Forelimb muscle (tissue), 1 donor: ENCODE data around the gene PALS1. TPM values are rescaled to one million over a fixed set of nuclear protein-coding genes. Genes with fewer than 3 reads are reported as not detected.

Experiments used
- DNase-seq: peaks from one replicate; pipeline ENCODE4 v3.0.0-alpha.2; 2013; ENCODE audit warnings: low read depth
- polyA plus RNA-seq: library from polyadenylated mRNA; unstranded; fragments of 120-200 nt; gene quantifications from one replicate; pipeline ENCODE4 v1.2.1, GENCODE V29; 2013; ENCODE audit not compliant: insufficient read length

PALS1 gene
- polyA plus RNA-seq: 12.7 TPM

- DNase-seq: no peak
Measured at GRCh38 chr14:67241411-67242167, at the start of gene PALS1. PALS1 (plus strand) TSS chr14:67241435; CDS start chr14:67279171, 37,736 bp downstream.

DNA sequence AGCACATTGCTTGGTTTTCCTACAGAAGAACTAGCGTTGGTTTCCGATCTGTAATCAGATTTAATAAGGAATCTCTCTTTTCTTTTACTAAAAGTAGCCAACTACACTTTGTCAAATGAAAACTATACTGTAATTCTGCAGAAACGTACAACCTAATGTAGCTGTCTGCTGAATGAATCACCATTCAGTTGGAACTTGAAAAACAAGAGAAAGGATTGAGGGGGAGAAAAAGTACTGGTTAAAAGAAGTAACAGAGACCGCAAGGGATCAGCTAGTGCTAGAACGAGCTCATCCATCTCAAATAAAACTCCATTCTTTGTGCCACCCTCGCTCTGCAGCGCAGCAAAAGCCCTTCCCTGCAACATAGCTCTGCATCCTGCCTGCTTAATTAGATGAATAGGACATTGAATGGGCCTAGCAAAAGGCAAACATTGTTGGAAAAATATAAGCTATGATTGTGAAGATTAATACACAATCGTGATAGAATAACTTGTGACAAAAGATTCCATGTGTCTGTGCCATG lies 49.4 kb upstream of the PALS1 start:
- no peak for DNase-seq

DNA sequence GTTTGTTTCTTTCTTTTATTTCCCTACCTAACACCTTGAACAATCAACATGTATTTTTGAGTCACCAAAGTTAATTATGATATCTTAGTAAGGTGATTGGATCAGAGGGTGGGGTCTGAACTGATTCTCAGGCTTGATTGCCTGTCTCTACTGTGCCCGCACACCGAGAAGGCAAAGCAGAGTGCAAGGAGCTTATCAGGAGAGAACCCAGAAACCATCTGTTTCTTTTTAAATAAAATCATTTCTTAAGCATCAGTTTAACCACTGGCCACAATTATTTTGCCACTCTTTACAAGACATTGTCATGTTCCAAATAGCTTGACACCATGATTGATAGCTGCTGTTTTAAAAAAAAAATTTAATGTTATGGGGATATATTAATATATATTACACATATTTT lies 48.9 kb upstream of the PALS1 start:
- DNase-seq: no peak

GRCh38 chr14:67195279-67195678 lies 46.0 kb upstream of the PALS1 start:
- DNase-seq: no peak

DNA sequence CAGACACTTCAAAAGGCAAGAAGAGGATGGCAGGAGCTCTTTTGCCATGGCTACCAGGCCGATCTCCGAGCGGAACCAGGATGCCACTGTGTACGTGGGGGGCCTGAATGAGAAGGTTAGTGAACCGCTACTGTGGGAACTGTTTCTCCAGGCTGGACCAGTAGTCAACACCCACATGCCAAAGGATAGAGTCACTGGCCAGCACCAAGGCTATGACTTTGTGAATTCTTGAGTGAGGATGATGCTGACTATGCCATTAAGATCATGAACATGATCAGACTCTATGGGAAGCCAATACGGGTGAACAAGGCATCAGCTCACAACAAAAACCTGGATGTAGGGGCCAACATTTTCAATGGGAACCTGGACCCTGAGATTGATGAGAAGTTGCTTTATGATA lies 42.2 kb upstream of the PALS1 start:
- no peak for DNase-seq

DNA sequence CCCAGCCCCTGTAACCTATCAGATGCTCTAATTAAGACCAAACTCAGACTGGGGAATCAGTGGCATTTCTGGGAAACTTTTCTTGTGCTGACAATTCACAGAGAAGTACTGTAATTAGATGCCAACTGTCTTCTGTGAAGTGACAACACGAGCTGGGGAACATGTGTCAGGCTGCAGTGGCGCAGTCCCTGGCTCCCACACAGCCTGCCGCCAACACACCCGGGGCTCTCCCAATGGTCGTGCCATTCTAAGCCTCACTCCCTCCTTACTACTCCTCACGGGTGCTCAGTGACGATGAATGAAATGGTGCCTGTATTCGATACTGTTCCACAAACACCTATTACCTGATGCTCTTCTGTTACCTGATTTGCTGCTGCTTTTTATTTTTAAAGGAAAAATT lies 33.4 kb upstream of the PALS1 start:
- DNase-seq: no peak

GRCh38 chr14:67218126-67218525 lies 23.1 kb upstream of the PALS1 start:
- no peak for DNase-seq

DNA sequence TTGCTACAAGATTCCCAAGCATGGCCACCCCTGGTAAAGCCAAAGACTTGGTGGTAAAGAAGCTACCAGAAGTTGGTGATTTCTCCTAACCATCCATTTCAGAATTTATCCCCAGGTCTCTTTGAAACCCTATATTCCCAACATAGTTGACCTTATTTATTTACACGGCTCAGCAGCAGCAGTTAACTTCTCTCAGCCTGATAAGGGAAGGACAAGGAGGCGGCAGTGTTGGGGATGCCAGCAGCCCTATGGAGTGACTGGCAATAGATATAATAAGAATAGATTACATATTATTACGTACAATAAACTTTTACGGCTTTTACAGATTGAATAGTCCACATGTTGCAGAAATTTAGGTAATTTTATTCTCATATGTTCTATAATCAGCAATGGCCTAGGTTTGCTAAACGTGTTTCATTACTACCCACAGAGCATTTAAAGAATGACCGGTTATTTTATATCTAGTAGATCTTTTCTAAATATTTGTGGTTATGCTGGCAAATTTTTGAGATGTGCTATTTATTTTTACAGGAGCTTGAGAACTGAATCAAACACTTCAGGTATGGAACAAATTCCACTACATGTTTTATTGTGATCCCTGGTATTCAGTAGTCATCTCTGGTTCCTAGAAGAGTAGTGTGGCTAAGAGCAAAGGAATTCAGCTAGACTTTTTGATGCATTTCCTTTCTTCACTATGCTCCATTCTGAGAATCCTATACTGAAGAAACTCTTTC lies 19.8 kb upstream of the PALS1 start:
- no peak for DNase-seq

GRCh38 chr14:67221982-67222328 lies 19.3 kb upstream of the PALS1 start:
- DNase-seq: no peak

DNA sequence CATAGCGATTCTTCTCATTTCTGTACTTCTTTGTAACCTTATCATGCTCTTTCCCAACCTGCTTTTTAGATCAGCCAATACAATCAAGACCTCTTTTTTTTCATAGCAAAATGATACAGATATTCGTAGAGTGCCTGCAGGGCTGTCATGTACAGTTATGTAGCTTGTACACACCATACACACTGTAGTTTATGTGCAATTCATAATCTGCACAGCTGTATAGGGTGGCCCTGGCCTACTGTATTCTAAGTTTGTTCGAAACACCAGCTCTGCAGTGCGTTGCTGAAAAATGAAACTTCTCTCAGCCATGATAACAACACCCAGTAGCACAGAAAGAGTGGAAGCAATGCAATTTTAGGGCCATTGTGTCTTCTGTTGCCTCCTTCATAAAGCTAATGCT lies 15.7 kb upstream of the PALS1 start:
- DNase-seq: no peak

DNA sequence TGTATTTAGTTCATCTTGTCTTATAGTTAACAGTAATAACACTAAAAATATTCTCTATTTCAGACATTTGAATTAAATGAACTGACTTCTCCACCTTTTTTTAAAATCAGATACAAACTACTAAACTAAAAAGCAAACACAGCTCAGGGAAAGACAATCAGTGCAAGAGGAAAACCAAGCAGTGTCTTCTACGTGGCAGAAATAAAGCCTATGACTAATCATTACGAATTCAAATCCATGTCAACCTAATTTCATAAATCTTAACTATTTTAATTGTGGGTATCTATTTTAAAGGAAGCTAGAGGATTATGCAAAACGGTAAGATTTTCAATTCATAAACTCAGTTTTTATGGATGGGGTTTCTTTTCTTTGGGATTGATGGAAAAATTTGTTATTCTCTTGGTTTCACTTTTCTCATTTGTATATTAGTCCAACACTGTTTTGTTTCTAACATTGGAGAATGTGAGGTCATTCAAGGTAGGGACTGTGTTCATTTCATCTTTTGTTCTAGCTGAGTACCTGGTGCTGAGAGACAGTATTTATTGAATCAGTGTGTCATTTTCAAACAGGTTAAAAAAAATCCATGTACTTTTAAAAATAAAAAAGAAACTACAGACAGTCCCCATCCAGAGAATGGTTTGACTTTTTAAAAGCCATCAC lies 12.8 kb upstream of the PALS1 start:
- no peak for DNase-seq

GRCh38 chr14:67232066-67232465 lies 9.2 kb upstream of the PALS1 start:
- DNase-seq: no peak

DNA sequence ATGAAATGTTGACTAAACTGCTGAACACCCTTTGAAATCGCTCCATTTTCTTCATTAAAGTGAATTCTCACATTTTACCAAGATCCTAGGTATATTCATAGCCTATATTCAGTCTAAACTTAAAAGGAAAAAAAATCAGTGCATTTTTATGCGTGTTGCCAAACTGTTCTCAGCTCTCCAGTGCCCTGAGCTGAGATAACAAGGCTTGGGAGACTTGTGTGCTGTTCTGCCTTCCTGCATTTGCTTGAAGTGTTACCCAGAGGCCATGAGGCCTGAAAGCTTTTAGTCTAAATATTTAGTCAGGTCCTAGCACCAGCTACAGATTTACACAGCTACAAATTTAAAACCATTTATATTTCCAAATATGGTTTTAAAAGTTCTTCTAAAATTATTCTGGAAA lies 8.6 kb upstream of the PALS1 start:
- no peak for DNase-seq

GRCh38 chr14:67237591-67237990 lies 3.6 kb upstream of the PALS1 start:
- no peak for DNase-seq

DNA sequence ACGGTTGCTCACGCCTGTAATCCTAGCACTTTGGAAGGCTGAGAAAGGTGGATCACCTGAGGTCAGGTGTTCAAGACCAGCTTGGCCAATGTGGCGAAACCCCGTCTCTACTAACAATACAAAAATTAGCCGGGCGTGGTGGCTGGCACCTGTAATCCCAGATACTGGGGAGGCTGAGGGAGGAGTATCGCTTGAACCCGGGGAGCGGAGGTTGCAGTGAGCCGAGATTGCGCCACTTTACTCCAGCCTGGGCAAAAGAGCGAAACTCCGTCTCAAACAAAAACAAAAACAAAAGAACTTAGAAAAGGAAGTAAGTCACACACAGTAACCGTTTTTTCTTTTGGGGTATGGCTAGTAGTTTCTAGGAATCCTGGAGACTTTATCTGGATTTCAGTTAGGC lies 1.7 kb upstream of the PALS1 start:
- no peak for DNase-seq

DNA sequence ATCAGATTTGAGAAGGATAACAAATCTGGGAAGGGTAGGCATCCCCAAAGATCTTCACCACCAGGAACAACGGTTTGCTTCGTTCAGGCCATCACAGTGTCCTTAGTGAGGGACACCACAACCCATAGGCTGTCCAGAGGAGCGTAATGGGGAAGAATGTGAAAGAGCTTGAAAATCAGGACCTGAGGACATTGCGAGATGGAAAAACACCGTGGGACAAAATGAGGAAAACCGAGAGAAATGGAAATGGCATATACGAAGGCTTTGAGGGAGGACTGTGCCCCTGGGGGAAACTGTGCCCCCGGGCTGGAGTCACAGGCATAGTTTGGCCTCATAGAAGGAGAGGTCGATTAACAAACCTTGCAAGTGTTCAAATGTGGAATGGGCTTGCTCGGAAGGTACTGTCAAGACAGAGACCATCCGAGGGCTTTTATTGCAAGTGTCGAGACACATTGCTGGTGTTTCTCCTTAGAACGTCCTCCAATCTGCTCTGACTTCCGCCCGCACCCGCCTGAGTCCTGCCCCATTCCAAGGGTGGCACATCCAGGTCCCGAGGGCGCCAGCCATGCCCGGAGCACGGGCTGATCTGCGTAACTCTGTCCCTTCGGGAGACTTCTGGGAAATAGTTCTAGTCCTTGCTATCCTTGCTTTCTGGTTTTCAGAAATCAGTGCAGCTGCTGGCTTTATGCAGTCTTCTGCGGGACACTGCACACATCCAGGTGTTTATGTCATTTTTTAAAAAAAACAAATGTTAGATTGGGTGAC lies 885 bp upstream of the PALS1 start:
- no peak for DNase-seq

- DNase-seq: peak; percentile 89
Measured at GRCh38 chr14:67240978-67241410, 241 bp upstream of the PALS1 start.

- no peak for DNase-seq
Measured at GRCh38 chr14:67242168-67242420, 859 bp downstream of the PALS1 start.

DNA sequence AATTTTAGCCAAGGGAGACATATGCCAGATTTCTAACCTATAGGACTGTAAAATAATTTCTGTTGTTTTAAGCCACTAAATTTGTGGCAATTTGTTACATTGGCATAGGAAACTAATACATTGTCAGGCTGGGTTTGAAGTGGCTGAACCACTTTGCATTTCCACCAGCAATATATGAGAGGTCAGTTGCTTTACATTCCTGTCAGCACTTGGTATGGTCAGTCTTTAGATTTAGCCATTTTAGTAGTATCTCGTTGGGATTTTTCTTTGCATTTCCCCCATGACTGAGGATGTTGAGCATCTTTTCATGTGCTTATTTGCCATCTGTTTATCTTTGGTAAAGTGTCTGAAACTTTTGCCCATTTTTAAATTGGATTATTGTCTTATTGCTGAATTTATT lies 3.9 kb downstream of the PALS1 start:
- DNase-seq: no peak

- no peak for DNase-seq
Measured at GRCh38 chr14:67251573-67252226, 10.5 kb downstream of the PALS1 start.

DNA sequence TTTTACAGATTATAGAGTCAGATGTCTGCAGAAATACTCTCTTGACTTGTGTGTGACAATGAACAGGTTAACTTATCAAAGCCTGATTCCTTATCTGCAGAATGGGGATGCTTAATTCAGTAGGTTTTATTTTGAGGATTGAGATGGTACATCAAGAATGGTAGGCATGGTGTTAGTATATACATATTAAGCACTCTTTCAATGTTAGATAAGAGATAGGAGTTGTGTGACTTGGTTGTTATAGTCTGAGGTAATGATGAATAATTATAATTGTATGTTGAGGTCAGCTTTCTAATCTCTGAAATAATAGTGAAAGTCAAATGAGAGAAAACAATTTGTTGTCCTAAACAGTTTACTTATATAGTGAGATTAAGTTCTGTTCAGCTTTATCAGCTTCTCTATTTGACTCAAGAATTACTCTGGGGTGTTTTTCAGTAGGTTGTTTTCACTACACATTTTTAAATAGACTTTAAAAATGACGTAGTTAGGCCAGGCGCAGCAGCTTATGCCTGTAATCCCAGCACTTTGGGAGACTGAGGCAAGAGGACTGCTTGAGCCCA lies 11.9 kb downstream of the PALS1 start:
- DNase-seq: no peak
